Stimulated activated CD8-positive, alpha-beta memory T cell treated with anti-CD3 and anti-CD28 coated beads, Interleukin-7, amount 100 ng/mL, for 48 hours (primary cell): Measurements from ENCODE around the gene ZMIZ1.

Source experiments
- DNase-seq, 2 donors: peaks; one replicate each; pipeline ENCODE4 v3.0.0-alpha.2; 2020; ENCODE audit warnings: low read depth in 1 of 2; ENCODE audit errors: extremely low read depth in 1 of 2

Gene ZMIZ1

GRCh38 chr10:79149345-79149661 lies 80.5 kb downstream of the ZMIZ1 start:
- no peak for DNase-seq

GRCh38 chr10:79149662-79150443 lies 81.1 kb downstream of the ZMIZ1 start:
- DNase-seq, result peak in 1 of 2 donors; percentile 34

DNA sequence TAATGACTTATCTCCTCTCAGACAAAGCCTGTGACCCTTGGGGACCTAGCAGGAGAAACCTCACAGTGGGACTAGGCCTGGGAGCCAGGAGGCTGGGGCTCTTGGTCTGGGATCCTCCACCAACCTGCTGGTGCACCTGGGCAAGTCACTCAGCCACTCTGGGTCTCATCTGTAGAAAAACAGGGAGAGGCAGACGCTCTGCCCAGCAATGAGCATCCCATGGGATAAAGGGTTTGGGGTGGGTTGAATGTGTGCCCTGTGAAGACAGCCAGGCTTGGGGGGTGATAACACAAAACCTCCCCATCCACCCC lies 81.6 kb downstream of the ZMIZ1 start:
- DNase-seq, result no peak

GRCh38 chr10:79152423-79152817 lies 83.7 kb downstream of the ZMIZ1 start:
- no peak for DNase-seq

- no peak for DNase-seq
Measured at GRCh38 chr10:79153745-79154144, 85.0 kb downstream of the ZMIZ1 start.

DNA sequence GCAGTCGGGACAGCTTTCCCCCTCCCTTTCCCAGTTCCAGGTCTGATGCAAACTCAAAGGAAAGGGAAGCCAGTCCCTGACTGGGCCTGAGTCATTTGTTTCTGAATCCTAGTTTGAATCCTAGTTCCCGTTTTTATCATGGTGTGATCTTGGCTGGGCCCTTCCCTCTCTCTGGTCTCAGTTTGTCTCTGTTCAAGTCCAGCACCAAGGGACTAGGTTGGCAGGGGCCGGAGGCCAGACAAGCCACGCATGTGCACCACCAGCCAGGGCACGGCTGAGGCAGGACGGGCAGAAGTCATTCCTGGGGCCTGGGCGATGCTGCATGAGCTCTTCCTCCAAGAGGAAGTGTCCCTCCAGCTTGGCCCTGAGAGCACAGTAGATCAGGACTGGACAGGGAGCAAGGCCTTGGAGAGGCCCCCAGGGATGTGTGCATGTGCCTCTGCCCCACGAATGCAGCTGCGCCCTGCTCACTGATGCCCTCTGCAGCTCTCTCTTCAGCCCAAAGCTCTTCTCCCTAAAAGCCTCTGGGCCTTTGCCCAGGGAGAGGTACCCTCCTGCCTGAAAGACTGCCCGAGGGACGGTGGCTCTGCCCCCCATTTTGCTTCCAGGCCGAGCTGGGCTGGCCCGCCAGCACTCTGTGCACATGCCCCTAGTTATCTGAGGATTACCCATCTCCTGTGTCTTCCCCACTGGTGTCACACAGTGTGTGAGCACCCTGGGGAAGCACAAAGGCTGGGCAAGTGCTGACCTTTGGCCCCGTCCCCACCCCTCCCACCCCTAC lies 86.7 kb downstream of the ZMIZ1 start:
- no peak for DNase-seq

DNA sequence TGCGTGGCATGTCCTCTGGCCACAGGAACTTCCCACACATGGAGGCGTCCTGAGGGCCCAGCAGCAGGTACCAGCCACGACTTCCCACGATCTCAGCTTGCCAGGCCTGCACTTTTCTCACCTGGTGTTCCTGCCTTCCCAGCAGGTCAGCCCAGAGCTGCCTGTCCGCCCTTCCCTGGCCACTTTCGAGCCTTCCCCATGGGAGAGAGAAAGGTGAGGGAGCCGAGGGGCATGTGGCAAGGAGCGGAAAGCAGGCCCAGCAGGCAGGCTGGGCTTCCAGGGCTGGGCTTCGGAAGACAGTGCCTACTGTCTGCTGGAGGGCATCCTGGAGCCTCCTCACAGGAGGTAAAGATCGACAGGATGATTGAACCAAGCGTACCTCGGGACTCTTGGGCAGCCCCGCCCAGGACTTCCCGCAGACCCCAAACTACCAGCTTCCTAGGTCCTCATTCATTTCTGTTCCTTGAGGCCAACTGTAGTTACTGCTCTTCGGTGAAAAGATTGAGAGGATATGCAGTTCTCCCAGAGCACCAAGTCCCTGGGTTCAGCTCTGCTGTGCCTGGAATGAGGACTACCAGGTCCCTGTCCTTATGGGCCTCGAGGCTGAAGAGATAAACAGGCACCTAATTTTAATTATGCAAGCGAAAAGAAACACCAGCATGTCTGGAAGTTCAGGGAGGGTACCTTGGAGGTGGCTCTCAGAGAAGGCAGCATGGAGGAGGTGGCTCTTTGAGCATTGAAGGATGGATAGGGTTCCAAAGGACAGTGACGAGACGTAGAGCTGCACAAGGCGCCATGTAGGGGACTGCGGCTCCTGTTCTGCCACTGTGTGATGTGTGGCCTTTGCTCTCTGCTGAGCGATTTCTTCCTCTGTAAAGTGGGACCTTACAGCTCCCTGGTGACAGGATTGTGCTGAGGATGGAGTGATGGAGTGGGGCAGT lies 87.8 kb downstream of the ZMIZ1 start:
- DNase-seq, result no peak

DNA sequence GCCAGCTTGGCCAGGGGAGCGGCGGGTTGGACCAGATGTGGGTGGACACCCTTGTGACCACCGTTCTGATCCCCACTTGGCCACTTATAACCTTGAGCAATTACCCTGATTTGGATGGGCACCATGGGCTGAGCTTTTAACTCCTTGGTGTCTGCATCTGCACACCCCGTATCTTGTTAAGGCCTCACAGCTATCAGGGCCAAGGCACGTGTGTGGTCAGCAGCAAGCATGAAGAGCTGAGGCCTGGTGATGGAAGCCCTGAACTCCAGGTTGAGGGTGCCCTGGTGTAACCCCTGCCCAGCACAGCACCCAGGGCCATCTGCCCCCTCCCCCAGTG lies 89.2 kb downstream of the ZMIZ1 start:
- no peak for DNase-seq

- DNase-seq, result no peak
Measured at GRCh38 chr10:79158402-79159097, 89.8 kb downstream of the ZMIZ1 start.

GRCh38 chr10:79159141-79159651 lies 90.4 kb downstream of the ZMIZ1 start:
- no peak for DNase-seq

- DNase-seq, result no peak
Measured at GRCh38 chr10:79159785-79160184, 91.0 kb downstream of the ZMIZ1 start.

DNA sequence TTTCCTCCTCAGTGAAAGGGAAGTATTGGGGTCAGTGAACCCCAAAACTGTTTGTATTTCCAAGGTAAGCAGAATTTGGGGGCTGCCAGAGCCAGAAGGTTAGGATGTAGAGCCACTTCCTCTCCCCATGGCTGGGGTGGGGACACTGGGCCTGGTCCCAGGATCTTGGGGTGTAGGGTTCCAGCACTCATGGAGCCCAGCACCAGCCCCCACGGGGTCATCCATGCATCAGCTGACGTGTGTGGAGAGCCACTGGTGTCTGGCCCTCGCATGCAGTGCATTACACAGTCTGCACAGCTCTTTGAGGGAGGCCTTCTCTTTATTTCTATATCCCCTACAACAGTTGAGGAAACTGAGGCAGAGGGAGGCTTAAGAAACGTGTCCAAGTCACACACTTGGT lies 91.4 kb downstream of the ZMIZ1 start:
- no peak for DNase-seq

DNA sequence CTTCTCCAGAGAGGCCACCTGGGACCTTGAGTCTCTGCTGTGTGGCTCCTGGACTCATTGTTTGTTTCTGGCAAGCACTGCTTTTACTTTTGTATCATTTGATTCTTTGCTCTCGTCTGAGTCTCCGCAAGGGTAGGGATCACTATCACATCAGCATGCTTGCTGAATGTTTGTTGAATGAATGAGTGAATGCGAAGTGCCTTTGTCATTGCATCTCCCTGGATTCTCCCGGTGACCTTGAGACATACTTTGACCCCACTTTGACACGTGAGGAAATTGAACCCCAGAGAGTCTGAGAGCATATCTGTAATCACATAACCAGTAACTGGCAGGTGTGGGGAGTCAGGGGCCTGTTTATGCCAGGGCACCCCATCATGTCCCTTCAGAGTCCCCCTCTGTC lies 92.8 kb downstream of the ZMIZ1 start:
- DNase-seq, result no peak

GRCh38 chr10:79162022-79162421 lies 93.3 kb downstream of the ZMIZ1 start:
- no peak for DNase-seq

DNA sequence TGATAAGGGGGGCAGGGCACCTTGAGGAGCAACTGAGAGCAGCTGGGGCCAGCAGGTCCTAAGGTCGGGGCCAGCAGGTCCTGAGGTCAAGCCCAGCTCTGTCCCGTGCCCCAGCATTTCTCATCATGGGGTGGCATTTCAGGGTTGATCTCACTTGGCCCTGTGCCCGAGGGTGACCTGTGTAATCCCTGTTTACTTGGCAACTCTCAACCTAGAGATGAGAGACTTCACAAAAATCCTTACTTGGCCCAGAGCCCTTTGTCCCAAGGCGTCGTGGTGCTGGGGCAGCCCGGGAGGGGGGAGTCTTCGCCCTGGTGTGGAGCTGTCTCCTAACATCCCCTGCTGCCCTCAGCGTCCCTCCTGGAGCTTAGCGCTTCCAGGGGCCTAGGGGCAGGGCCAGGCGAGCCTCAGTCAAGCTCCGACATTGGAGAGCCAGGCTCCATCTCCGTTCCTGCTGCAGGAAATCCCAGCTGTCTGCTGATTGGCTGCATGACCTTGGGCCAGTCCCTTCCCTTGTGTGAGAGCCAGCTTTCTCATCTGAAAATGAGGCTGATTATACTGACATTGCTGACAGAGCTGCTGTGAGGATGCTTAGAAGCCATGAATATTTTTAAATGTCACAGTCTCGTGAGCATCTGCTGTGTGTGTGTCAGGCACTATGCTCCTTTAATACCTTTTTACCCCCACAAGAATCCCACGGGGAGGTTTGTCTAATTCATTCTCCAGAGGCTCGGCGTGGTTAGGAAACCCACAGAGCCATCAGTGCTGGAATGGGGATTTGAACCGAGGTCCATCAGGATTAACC lies 94.3 kb downstream of the ZMIZ1 start:
- no peak for DNase-seq

- no peak for DNase-seq
Measured at GRCh38 chr10:79163666-79163975, 94.9 kb downstream of the ZMIZ1 start.

GRCh38 chr10:79164075-79164474 lies 95.3 kb downstream of the ZMIZ1 start:
- no peak for DNase-seq

- no peak for DNase-seq
Measured at GRCh38 chr10:79165070-79165778, 96.5 kb downstream of the ZMIZ1 start.

GRCh38 chr10:79166312-79166721 lies 97.6 kb downstream of the ZMIZ1 start:
- no peak for DNase-seq

GRCh38 chr10:79166741-79167140 lies 98.0 kb downstream of the ZMIZ1 start:
- no peak for DNase-seq
